ENCODE results near the gene SCT.
A peak's percentile ranks its signal among the peaks of the same experiment; 100 is the strongest.

SCT gene

DNA sequence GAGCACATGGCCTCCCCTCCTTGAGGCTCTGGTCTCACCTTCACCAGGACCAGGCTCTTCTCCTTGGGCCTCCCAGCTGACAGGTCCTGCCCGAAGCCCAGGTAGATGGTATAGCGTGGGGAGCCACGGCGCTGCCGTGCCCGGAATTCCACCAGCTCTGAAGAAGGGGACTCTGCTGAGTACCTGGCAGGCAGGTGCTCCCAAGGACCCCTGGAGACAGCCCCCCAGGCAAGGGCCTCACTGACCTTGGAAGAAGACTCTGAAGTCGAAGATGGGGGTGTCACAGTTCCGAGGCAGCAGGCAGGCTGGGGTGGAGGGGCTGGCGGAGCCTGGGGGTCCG lies 14.1 kb downstream of the SCT start (continued):
- TF ChIP-seq, protein P1, sequence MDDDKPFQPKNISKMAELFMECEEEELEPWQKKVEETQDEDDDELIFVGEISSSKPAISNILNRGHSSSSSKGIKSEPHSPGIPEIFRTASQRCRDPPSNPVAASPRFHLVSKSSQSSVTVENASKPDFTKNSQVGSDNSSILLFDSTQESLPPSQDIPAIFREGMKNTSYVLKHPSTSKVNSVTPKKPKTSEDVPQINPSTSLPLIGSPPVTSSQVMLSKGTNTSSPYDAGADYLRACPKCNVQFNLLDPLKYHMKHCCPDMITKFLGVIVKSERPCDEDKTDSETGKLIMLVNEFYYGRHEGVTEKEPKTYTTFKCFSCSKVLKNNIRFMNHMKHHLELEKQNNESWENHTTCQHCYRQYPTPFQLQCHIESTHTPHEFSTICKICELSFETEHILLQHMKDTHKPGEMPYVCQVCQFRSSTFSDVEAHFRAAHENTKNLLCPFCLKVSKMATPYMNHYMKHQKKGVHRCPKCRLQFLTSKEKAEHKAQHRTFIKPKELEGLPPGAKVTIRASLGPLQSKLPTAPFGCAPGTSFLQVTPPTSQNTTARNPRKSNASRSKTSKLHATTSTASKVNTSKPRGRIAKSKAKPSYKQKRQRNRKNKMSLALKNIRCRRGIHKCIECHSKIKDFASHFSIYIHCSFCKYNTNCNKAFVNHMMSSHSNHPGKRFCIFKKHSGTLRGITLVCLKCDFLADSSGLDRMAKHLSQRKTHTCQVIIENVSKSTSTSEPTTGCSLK (tag by site-specific recombination; IDR thresholded peaks at IDR 0.05) = no peak
- TF ChIP-seq ZNF24 (tag by site-specific recombination; IDR thresholded peaks at IDR 0.05) (no peak), BCL11A (tag by site-specific recombination; IDR thresholded peaks at IDR 0.05; ENCODE audit: low read depth) (no peak), ZNF585B (tag by site-specific recombination; IDR thresholded peaks at IDR 0.05) (no peak), ZNF133 (tag by site-specific recombination; IDR thresholded peaks at IDR 0.05) (no peak), ZEB2 (tag by site-specific recombination; IDR thresholded peaks at IDR 0.05) (no peak)
- TF ChIP-seq, protein P2, sequence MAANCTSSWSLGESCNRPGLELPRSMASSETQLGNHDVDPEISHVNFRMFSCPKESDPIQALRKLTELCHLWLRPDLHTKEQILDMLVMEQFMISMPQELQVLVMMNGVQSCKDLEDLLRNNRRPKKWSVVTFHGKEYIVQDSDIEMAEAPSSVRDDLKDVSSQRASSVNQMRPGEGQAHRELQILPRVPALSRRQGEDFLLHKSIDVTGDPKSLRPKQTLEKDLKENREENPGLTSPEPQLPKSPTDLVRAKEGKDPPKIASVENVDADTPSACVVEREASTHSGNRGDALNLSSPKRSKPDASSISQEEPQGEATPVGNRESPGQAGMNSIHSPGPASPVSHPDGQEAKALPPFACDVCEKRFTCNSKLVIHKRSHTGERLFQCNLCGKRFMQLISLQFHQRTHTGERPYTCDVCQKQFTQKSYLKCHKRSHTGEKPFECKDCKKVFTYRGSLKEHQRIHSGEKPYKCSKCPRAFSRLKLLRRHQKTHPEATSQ (tag by site-specific recombination; IDR thresholded peaks at IDR 0.05) = no peak
- TF ChIP-seq, protein P3, sequence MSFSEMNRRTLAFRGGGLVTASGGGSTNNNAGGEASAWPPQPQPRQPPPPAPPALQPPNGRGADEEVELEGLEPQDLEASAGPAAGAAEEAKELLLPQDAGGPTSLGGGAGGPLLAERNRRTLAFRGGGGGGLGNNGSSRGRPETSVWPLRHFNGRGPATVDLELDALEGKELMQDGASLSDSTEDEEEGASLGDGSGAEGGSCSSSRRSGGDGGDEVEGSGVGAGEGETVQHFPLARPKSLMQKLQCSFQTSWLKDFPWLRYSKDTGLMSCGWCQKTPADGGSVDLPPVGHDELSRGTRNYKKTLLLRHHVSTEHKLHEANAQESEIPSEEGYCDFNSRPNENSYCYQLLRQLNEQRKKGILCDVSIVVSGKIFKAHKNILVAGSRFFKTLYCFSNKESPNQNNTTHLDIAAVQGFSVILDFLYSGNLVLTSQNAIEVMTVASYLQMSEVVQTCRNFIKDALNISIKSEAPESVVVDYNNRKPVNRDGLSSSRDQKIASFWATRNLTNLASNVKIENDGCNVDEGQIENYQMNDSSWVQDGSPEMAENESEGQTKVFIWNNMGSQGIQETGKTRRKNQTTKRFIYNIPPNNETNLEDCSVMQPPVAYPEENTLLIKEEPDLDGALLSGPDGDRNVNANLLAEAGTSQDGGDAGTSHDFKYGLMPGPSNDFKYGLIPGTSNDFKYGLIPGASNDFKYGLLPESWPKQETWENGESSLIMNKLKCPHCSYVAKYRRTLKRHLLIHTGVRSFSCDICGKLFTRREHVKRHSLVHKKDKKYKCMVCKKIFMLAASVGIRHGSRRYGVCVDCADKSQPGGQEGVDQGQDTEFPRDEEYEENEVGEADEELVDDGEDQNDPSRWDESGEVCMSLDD (tag by site-specific recombination; IDR thresholded peaks at IDR 0.05) = no peak

DNA sequence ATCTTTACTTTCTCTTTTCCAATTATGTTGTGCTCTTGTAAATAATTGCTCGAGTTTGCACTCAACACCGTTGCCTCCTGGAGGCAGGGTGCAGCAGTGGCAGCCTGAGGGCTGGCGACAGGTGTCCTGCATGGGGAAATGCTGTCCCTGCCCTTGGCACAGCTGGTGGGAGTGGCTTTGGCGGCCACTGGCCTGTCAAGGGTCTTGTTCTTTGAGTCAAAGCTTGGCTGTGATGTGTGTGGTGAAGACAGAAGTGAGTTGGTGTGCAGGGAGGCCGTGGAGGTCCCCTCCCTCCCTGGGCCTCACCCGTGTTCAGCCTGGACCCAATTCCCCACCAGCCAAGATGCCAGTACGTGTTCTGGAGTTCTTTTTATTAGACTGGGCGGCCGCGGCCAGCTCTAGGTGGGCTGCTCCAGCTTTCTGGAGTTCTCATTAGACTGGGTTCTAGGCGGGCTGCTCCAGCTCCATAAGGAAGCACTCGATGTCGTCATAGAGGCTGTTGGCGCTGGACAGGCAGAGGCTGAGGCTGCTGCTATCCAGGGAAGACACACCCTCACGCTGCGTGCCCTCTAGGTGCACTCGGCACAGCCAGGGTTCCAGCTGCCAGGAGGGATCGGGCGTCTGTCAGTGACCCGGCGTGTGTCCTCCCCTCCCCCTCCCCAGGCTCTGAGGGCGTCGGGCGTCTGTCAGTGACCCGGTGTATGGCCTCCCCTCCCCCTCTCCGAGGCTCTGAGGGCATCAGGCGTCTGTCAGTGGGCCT lies 14.6 kb downstream of the SCT start:
- no peaks in the 10 kb centered on the region for H3K4me1 ChIP-seq (ENCODE audit: control insufficient read depth, insufficient read depth, low read length)
- TF ChIP-seq ZNF548 (tag by site-specific recombination; IDR thresholded peaks at IDR 0.05) (no peak), KLF8 (tag by site-specific recombination; IDR thresholded peaks at IDR 0.05) (peak; percentile 13; the same call in 1 of the 2 replicates), SP2 (tag by site-specific recombination; IDR thresholded peaks at IDR 0.05) (no peak), FEZF1 (tag by site-specific recombination; IDR thresholded peaks at IDR 0.05) (no peak), ZNF747 (tag by site-specific recombination; IDR thresholded peaks at IDR 0.05) (no peak), SCRT1 (tag by site-specific recombination; IDR thresholded peaks at IDR 0.05; ENCODE audit: borderline replicate concordance) (peak; percentile 86), SCRT2 (tag by site-specific recombination; IDR thresholded peaks at IDR 0.05) (peak; percentile 95), ZNF600 (tag by site-specific recombination; IDR thresholded peaks at IDR 0.05) (peak; percentile 83), ZNF473 (tag by site-specific recombination; IDR thresholded peaks at IDR 0.05) (no peak)
- TF ChIP-seq, protein P4, sequence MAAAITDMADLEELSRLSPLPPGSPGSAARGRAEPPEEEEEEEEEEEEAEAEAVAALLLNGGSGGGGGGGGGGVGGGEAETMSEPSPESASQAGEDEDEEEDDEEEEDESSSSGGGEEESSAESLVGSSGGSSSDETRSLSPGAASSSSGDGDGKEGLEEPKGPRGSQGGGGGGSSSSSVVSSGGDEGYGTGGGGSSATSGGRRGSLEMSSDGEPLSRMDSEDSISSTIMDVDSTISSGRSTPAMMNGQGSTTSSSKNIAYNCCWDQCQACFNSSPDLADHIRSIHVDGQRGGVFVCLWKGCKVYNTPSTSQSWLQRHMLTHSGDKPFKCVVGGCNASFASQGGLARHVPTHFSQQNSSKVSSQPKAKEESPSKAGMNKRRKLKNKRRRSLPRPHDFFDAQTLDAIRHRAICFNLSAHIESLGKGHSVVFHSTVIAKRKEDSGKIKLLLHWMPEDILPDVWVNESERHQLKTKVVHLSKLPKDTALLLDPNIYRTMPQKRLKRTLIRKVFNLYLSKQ (tag by site-specific recombination; IDR thresholded peaks at IDR 0.05; ENCODE audit: borderline replicate concordance) = no peak
- TF ChIP-seq, protein P5, sequence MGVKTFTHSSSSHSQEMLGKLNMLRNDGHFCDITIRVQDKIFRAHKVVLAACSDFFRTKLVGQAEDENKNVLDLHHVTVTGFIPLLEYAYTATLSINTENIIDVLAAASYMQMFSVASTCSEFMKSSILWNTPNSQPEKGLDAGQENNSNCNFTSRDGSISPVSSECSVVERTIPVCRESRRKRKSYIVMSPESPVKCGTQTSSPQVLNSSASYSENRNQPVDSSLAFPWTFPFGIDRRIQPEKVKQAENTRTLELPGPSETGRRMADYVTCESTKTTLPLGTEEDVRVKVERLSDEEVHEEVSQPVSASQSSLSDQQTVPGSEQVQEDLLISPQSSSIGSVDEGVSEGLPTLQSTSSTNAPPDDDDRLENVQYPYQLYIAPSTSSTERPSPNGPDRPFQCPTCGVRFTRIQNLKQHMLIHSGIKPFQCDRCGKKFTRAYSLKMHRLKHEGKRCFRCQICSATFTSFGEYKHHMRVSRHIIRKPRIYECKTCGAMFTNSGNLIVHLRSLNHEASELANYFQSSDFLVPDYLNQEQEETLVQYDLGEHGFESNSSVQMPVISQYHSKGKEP (tag by site-specific recombination; IDR thresholded peaks at IDR 0.05) = no peak
- TF ChIP-seq, protein P6, sequence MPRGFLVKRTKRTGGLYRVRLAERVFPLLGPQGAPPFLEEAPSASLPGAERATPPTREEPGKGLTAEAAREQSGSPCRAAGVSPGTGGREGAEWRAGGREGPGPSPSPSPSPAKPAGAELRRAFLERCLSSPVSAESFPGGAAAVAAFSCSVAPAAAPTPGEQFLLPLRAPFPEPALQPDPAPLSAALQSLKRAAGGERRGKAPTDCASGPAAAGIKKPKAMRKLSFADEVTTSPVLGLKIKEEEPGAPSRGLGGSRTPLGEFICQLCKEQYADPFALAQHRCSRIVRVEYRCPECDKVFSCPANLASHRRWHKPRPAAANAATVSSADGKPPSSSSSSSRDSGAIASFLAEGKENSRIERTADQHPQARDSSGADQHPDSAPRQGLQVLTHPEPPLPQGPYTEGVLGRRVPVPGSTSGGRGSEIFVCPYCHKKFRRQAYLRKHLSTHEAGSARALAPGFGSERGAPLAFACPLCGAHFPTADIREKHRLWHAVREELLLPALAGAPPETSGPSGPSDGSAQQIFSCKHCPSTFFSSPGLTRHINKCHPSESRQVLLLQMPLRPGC (tag by site-specific recombination; IDR thresholded peaks at IDR 0.05) = no peak
- TF ChIP-seq, protein P7, sequence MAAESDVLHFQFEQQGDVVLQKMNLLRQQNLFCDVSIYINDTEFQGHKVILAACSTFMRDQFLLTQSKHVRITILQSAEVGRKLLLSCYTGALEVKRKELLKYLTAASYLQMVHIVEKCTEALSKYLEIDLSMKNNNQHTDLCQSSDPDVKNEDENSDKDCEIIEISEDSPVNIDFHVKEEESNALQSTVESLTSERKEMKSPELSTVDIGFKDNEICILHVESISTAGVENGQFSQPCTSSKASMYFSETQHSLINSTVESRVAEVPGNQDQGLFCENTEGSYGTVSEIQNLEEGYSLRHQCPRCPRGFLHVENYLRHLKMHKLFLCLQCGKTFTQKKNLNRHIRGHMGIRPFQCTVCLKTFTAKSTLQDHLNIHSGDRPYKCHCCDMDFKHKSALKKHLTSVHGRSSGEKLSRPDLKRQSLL (tag by site-specific recombination; IDR thresholded peaks at IDR 0.05) = peak; percentile 60; the same call in 1 of the 2 replicates
- no peak overlapping the region for H3K4me3 ChIP-seq (ENCODE audit: low read depth, low read length)
- CTCF ChIA-PET = interaction anchor here (0.6 to 2.2 kb wide), 4 partner anchors 23 to 58 kb away, joined by 3 to 9 read pairs (median 4); partner anchors contain the start of gene PHRF1
- POLR2A ChIA-PET = interaction anchor here (1.0 to 1.8 kb wide), 2 partner anchors 36 to 46 kb away, joined by 3 to 5 read pairs; partner anchors contain the start of gene PHRF1
- no peak overlapping the region for H3K27ac ChIP-seq (ENCODE audit: extremely low read depth, low read depth, low read length)
- no peaks in the 10 kb centered on the region for H3K9me3 ChIP-seq (ENCODE audit: control insufficient read depth, insufficient read depth, low read depth, low read length)
- H3K36me3 ChIP-seq (ENCODE audit: control insufficient read depth in 2 of 2, insufficient read depth in 1 of 2, low read length in 2 of 2) = peaks cover 0 to 71% of the 10 kb centered on the region in 2 experiments; a peak in 1 of 3 replicates
